Sigmoid colon (tissue), 4 donors: ENCODE results near the gene CHST14.

ENCODE experiments used
- CTCF ChIP-seq, 4 experiments: fragments of 450-650 bp in 3 of 4; fragments of 200-600 bp in 1 of 4; IDR thresholded peaks; one replicate each; pipeline ENCODE4 v1.5.1; 2016 to 2019; ENCODE audit warnings: antibody characterized with exemption in 4 of 4, mild to moderate bottlenecking in 3 of 4, moderate library complexity in 2 of 4
- EP300 ChIP-seq, 4 donors: sonication (generic); formaldehyde crosslinking; IDR thresholded peaks; one replicate each; pipeline ENCODE4 v1.6.1; 2017; ENCODE audit warnings: antibody characterized with exemption in 4 of 4
- POLR2A ChIP-seq, 2 donors: fragments of 450-650 bp; IDR thresholded peaks; one replicate each; pipeline ENCODE4 v1.6.1; 2016; ENCODE audit warnings: antibody characterized with exemption in 2 of 2, mild to moderate bottlenecking in 2 of 2, moderate library complexity in 2 of 2
- POLR2AphosphoS5 ChIP-seq, 4 donors: sonication (generic); formaldehyde crosslinking; IDR thresholded peaks; one replicate each; pipeline ENCODE4 v1.6.1; 2017; ENCODE audit warnings: antibody characterized with exemption in 4 of 4

GRCh38 chr15:40489274-40490175 lies 18.7 kb downstream of the CHST14 start:
- TF ChIP-seq CTCF (IDR thresholded peaks at IDR 0.05) (no peak), POLR2A (IDR thresholded peaks at IDR 0.05) (no peak), POLR2AphosphoS5 (IDR thresholded peaks at IDR 0.05) (no peak), EP300 (IDR thresholded peaks at IDR 0.05) (no peak)
